ENCODE data around the gene USP15.
A peak's percentile ranks its signal among the peaks of the same experiment; 100 is the strongest.

Gene USP15

DNA sequence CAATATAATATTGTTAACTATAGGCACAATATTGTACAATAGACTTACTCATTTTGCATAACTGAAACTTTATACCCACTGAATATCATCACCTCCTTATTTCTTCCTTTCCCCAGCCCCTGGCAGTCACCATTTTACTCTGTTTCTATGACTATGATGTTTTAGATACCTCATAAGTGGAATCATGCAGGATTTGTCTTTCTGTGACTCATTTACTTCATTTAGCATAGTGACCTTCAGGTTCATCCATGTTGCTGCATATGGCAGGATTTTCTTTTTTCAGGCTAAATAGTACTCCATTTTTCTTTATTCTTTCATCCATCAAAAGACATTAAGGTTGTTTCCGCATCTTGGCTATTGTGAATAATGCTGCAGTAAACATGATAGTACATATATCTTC lies 18.9 kb downstream of the USP15 start:
- Histone ChIP-seq H3K27ac (ENCODE audit: insufficient read depth in 1 of 2, low read depth in 1 of 2, low read length in 2 of 2, poor library complexity in 1 of 2, severe bottlenecking in 2 of 2) (no peak overlapping the region), H3K9me3 (ENCODE audit: control extremely low read depth in 1 of 5, control insufficient read depth in 4 of 5, insufficient read depth in 2 of 5, low read depth in 1 of 5, low read length in 4 of 5) (no peaks in the 10 kb centered on the region), H3K4me1 (ENCODE audit: control extremely low read depth in 1 of 4, control insufficient read depth in 4 of 4, insufficient read depth in 4 of 4, low read length in 3 of 4) (peaks cover 10 to 37% (median 18%) of the 10 kb centered on the region in 4 experiments), H3K4me3 (ENCODE audit: control insufficient read depth in 1 of 7, extremely low read depth in 1 of 7, insufficient read depth in 4 of 7, low read depth in 2 of 7, low read length in 6 of 7) (no peak overlapping the region), H3K36me3 (ENCODE audit: control insufficient read depth in 4 of 4, insufficient read depth in 4 of 4, low read length in 3 of 4) (peaks cover 0 to 30% (median under 1%) of the 10 kb centered on the region in 4 experiments), H3K27me3 (replicated peaks in 2 of 5; ENCODE audit: control insufficient read depth in 4 of 5, insufficient read depth in 5 of 5, low read length in 4 of 5) (no peaks in the 10 kb centered on the region)
- POLR2A ChIA-PET = no interaction called here
- no peak for DNase-seq
- CTCF ChIA-PET = no interaction called here
- no CpG with 5 or more reads among the region's 1 CpG for WGBS (ENCODE audit: insufficient coverage)

DNA sequence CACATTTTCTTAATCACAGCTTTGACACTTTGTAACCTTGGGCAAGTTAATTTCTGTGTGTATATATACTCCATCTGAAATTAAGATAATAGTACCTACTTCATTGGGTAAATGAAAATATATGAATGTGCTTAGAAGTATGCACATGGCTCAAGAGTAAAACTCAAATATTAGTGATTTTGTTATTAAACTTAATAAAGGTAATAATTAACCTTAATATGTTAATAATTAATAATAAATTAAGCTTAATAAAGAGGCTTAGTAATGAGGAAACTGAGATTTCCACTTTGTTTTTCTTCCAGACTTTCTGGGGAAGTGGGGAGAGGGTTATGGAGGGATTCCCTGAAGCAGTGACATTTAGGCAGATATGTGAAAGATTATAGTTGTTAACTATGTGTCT lies 19.8 kb downstream of the USP15 start:
- Histone ChIP-seq H3K4me1 (ENCODE audit: control extremely low read depth in 1 of 4, control insufficient read depth in 4 of 4, insufficient read depth in 4 of 4, low read length in 3 of 4) (peaks cover 4 to 31% (median 11%) of the 10 kb centered on the region in 4 experiments), H3K27ac (ENCODE audit: insufficient read depth in 1 of 2, low read depth in 1 of 2, low read length in 2 of 2, poor library complexity in 1 of 2, severe bottlenecking in 2 of 2) (no peak overlapping the region)

DNA sequence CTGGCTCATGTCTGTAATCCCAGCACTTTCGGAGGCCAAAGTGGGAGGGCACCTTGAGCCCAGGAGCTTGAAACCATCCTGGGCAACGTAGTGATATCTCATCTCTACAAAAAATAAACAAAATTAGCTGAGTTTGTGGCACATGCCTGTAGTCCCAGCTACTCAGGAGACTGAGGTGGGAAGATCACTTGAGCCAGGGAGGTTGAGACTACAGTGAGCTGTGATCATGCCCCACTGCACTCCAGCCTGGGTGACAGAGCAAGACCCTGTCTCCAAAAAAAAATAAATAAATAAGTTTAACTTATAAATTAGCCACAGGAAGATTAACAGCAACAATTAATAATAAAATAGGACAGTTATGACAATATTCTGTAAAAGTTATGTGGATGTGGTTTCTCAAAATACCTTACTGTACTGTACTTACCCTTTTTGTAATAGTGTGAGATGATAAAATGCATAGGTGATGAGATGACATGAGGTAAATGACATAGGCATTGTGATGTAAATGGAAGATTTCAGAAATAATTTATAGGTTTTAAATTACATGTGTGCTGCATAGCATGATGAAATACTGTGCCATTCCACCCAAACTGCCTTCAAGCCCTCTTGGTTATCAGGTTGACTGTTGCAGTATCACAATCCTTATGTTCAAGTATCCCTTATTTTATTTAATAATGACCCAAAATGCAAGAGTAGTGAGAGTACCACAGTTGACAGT lies 22.0 kb downstream of the USP15 start:
- ChIA-PET POLR2A (no interaction called here), CTCF (interaction anchor here (2.2 kb wide), 1 partner anchor 16 kb away, joined by 8 read pairs; no protein-coding TSS in a partner anchor)
- Histone ChIP-seq H3K4me1 (ENCODE audit: control extremely low read depth in 1 of 4, control insufficient read depth in 4 of 4, insufficient read depth in 4 of 4, low read length in 3 of 4) (peaks cover 0 to 15% (median 6%) of the 10 kb centered on the region in 4 experiments), H3K27me3 (replicated peaks in 2 of 5; ENCODE audit: control insufficient read depth in 4 of 5, insufficient read depth in 5 of 5, low read length in 4 of 5) (no peaks in the 10 kb centered on the region), H3K9me3 (ENCODE audit: control extremely low read depth in 1 of 5, control insufficient read depth in 4 of 5, insufficient read depth in 2 of 5, low read depth in 1 of 5, low read length in 4 of 5) (no peaks in the 10 kb centered on the region), H3K27ac (ENCODE audit: insufficient read depth in 1 of 2, low read depth in 1 of 2, low read length in 2 of 2, poor library complexity in 1 of 2, severe bottlenecking in 2 of 2) (peak overlapping the region in 1 of 2 experiments; percentile 64), H3K36me3 (ENCODE audit: control insufficient read depth in 4 of 4, insufficient read depth in 4 of 4, low read length in 3 of 4) (peaks cover 0 to 26% (median 4%) of the 10 kb centered on the region in 4 experiments), H3K4me3 (ENCODE audit: control insufficient read depth in 1 of 7, extremely low read depth in 1 of 7, insufficient read depth in 4 of 7, low read depth in 2 of 7, low read length in 6 of 7) (peak overlapping the region in 2 of 7 experiments; percentile 2 to 37)
- peak in 1 of 3 donors; percentile 44 for DNase-seq
- 100% methylated on average over 1 of the region's 2 CpGs for WGBS (ENCODE audit: insufficient coverage)

More for the DNA sequence above, 19.8 kb downstream of the USP15 start:
- ChIA-PET CTCF (interaction anchor here (1.0 kb wide), 1 partner anchor 13 kb away, joined by 4 read pairs; no protein-coding TSS in a partner anchor), POLR2A (no interaction called here)
- no peak for DNase-seq
- Histone ChIP-seq H3K27me3 (replicated peaks in 2 of 5; ENCODE audit: control insufficient read depth in 4 of 5, insufficient read depth in 5 of 5, low read length in 4 of 5) (no peaks in the 10 kb centered on the region), H3K36me3 (ENCODE audit: control insufficient read depth in 4 of 4, insufficient read depth in 4 of 4, low read length in 3 of 4) (peaks cover 0 to 27% (median under 1%) of the 10 kb centered on the region in 4 experiments), H3K9me3 (ENCODE audit: control extremely low read depth in 1 of 5, control insufficient read depth in 4 of 5, insufficient read depth in 2 of 5, low read depth in 1 of 5, low read length in 4 of 5) (no peaks in the 10 kb centered on the region), H3K4me3 (ENCODE audit: control insufficient read depth in 1 of 7, extremely low read depth in 1 of 7, insufficient read depth in 4 of 7, low read depth in 2 of 7, low read length in 6 of 7) (no peak overlapping the region)

DNA sequence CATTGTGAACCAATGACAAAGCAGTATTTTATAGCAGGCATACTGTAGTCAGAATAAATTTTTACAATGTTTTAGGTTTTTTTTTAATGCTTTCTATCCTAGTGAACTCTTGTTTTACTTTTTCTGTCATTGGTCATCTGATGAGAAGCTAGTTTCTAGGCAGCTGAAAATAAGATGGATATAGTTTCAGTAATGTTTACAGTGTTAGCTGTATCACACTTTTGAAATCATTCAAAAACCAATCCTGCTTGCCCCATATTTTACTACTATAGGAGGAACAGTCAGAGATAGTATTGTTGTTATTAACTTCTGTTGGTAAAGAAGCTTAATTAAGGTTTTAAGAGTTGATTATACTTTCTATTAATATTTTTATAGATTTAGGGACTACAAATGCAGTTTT lies 24.5 kb downstream of the USP15 start:
- H3K27ac ChIP-seq (ENCODE audit: insufficient read depth in 1 of 2, low read depth in 1 of 2, low read length in 2 of 2, poor library complexity in 1 of 2, severe bottlenecking in 2 of 2) = peak overlapping the region in 1 of 2 experiments; percentile 3
- peaks cover 0 to 17% (median 5%) of the 10 kb centered on the region in 4 experiments for H3K36me3 ChIP-seq (ENCODE audit: control insufficient read depth in 4 of 4, insufficient read depth in 4 of 4, low read length in 3 of 4)
- no peak overlapping the region for H3K4me3 ChIP-seq (ENCODE audit: control insufficient read depth in 1 of 7, extremely low read depth in 1 of 7, insufficient read depth in 4 of 7, low read depth in 2 of 7, low read length in 6 of 7)
- DNase-seq = no peak
- H3K27me3 ChIP-seq (replicated peaks in 2 of 5; ENCODE audit: control insufficient read depth in 4 of 5, insufficient read depth in 5 of 5, low read length in 4 of 5) = no peaks in the 10 kb centered on the region
- H3K9me3 ChIP-seq (ENCODE audit: control extremely low read depth in 1 of 5, control insufficient read depth in 4 of 5, insufficient read depth in 2 of 5, low read depth in 1 of 5, low read length in 4 of 5) = peaks cover 0 to 12% (median 4%) of the 10 kb centered on the region in 5 experiments
- peaks cover 0 to 15% (median 6%) of the 10 kb centered on the region in 4 experiments for H3K4me1 ChIP-seq (ENCODE audit: control extremely low read depth in 1 of 4, control insufficient read depth in 4 of 4, insufficient read depth in 4 of 4, low read length in 3 of 4)
- ChIA-PET CTCF (interaction anchor here (0.9 kb wide), 1 partner anchor 10 kb away, joined by 3 read pairs; no protein-coding TSS in a partner anchor), POLR2A (no interaction called here)

DNA sequence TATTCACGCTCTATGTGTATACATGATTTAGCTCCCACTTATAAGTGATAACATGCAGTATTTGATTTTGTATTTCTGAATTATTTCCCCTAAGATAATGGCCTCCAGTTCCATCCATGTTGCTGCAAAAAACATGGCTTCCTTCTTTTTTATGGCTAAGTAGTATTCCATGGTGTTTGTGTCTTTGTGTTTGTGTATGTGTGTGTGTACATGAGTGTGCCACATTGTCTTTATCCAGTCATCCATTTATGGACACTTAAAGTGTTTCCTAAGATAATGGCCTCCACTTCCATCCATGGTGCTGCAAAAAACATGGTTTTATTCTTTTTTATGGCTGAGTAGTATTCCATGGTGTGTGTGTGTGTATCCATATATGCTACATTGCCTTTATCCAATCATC lies 25.1 kb downstream of the USP15 start:
- CTCF ChIA-PET = no interaction called here

DNA sequence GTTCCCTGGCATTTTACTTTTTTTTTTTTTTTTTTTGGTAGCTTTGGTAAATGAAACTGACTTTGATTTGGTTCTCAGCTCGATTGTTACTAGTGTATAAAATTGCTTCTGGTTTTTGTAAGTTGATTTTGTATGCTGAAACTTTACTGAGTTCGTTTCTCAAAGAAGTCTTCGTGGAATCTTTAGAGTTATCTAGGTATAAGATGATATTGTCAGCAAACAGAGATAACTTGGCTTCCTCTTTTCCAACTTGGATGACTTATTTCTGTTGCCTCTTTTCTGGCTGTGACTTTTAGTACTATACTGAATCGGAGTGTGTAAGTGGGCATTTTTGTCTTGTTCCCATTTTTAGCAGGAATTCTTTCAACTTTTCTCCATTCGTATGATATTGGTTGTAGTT lies 28.1 kb downstream of the USP15 start:
- DNase-seq = peak in 1 of 3 donors; percentile 33
- WGBS (ENCODE audit: insufficient coverage) = 100% methylated on average over 1 of the region's 5 CpGs
- Histone ChIP-seq H3K4me1 (ENCODE audit: control extremely low read depth in 1 of 4, control insufficient read depth in 4 of 4, insufficient read depth in 4 of 4, low read length in 3 of 4) (peaks cover 0 to 17% (median 8%) of the 10 kb centered on the region in 4 experiments), H3K36me3 (ENCODE audit: control insufficient read depth in 4 of 4, insufficient read depth in 4 of 4, low read length in 3 of 4) (peaks cover 0 to 30% (median 13%) of the 10 kb centered on the region in 4 experiments), H3K4me3 (ENCODE audit: control insufficient read depth in 1 of 7, extremely low read depth in 1 of 7, insufficient read depth in 4 of 7, low read depth in 2 of 7, low read length in 6 of 7) (no peak overlapping the region), H3K27ac (ENCODE audit: insufficient read depth in 1 of 2, low read depth in 1 of 2, low read length in 2 of 2, poor library complexity in 1 of 2, severe bottlenecking in 2 of 2) (no peak overlapping the region), H3K27me3 (replicated peaks in 2 of 5; ENCODE audit: control insufficient read depth in 4 of 5, insufficient read depth in 5 of 5, low read length in 4 of 5) (no peaks in the 10 kb centered on the region), H3K9me3 (ENCODE audit: control extremely low read depth in 1 of 5, control insufficient read depth in 4 of 5, insufficient read depth in 2 of 5, low read depth in 1 of 5, low read length in 4 of 5) (peaks cover 3 to 29% (median 7%) of the 10 kb centered on the region in 5 experiments)
- ChIA-PET CTCF (no interaction called here), POLR2A (no interaction called here)

More for the DNA sequence above, 25.1 kb downstream of the USP15 start:
- Histone ChIP-seq H3K27ac (ENCODE audit: insufficient read depth in 1 of 2, low read depth in 1 of 2, low read length in 2 of 2, poor library complexity in 1 of 2, severe bottlenecking in 2 of 2) (no peak overlapping the region), H3K36me3 (ENCODE audit: control insufficient read depth in 4 of 4, insufficient read depth in 4 of 4, low read length in 3 of 4) (peaks cover 0 to 15% (median 5%) of the 10 kb centered on the region in 4 experiments), H3K27me3 (replicated peaks in 2 of 5; ENCODE audit: control insufficient read depth in 4 of 5, insufficient read depth in 5 of 5, low read length in 4 of 5) (no peaks in the 10 kb centered on the region), H3K9me3 (ENCODE audit: control extremely low read depth in 1 of 5, control insufficient read depth in 4 of 5, insufficient read depth in 2 of 5, low read depth in 1 of 5, low read length in 4 of 5) (peaks cover 0 to 16% (median 4%) of the 10 kb centered on the region in 5 experiments), H3K4me3 (ENCODE audit: control insufficient read depth in 1 of 7, extremely low read depth in 1 of 7, insufficient read depth in 4 of 7, low read depth in 2 of 7, low read length in 6 of 7) (no peak overlapping the region), H3K4me1 (ENCODE audit: control extremely low read depth in 1 of 4, control insufficient read depth in 4 of 4, insufficient read depth in 4 of 4, low read length in 3 of 4) (peaks cover 0 to 15% (median 6%) of the 10 kb centered on the region in 4 experiments)
- POLR2A ChIA-PET = no interaction called here
- DNase-seq = no peak
- no CpG with 5 or more reads among the region's 1 CpG for WGBS (ENCODE audit: insufficient coverage)

DNA sequence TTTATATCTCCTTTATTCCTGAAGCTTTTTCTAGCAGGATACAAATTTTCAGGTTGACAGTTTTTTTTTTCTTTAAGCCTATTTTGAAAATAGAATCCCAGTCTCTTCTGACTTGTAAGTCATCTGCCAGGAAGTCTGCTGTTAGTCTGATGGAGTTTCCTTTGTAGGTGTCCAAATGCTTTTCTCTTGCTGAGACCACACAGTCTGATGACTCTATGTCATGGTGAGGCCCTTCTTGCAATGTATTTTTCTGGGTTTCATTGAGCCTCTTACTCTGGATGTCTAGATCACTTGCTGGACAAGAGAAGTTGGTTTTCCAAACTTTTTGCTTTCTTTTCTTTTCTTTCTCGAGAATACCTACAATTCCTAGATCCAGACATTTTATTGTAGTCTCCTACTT lies 30.6 kb downstream of the USP15 start:
- 100% methylated on average over 1 of the region's 1 CpG for WGBS (ENCODE audit: insufficient coverage)
- H3K36me3 ChIP-seq (ENCODE audit: control insufficient read depth in 4 of 4, insufficient read depth in 4 of 4, low read length in 3 of 4) = peaks cover 9 to 35% (median 21%) of the 10 kb centered on the region in 4 experiments
- H3K27ac ChIP-seq (ENCODE audit: insufficient read depth in 1 of 2, low read depth in 1 of 2, low read length in 2 of 2, poor library complexity in 1 of 2, severe bottlenecking in 2 of 2) = no peak overlapping the region
- ChIA-PET POLR2A (no interaction called here), CTCF (interaction anchor here (1.5 kb wide), 1 partner anchor 16 kb away, joined by 3 read pairs; no protein-coding TSS in a partner anchor)
- peaks cover 3 to 29% (median 7%) of the 10 kb centered on the region in 5 experiments for H3K9me3 ChIP-seq (ENCODE audit: control extremely low read depth in 1 of 5, control insufficient read depth in 4 of 5, insufficient read depth in 2 of 5, low read depth in 1 of 5, low read length in 4 of 5)
- no peak overlapping the region for H3K4me3 ChIP-seq (ENCODE audit: control insufficient read depth in 1 of 7, extremely low read depth in 1 of 7, insufficient read depth in 4 of 7, low read depth in 2 of 7, low read length in 6 of 7)
- H3K27me3 ChIP-seq (replicated peaks in 2 of 5; ENCODE audit: control insufficient read depth in 4 of 5, insufficient read depth in 5 of 5, low read length in 4 of 5) = no peaks in the 10 kb centered on the region
- no peak for DNase-seq
- H3K4me1 ChIP-seq (ENCODE audit: control extremely low read depth in 1 of 4, control insufficient read depth in 4 of 4, insufficient read depth in 4 of 4, low read length in 3 of 4) = peaks cover 0 to 20% (median 6%) of the 10 kb centered on the region in 4 experiments
